HL-60 (cell line): Measurements from ENCODE around the gene ARHGAP26.

Experiments
- TF ChIP-seq, protein P1 (sequence below): IDR thresholded peaks from one replicate; pipeline ENCODE4 v1.5.1; 2011; ENCODE audit warnings: low read length, control low read depth, inconsistent platforms; ENCODE audit not compliant: insufficient read depth
- TF ChIP-seq, protein P2 (sequence below): IDR thresholded peaks from 2 replicates; pipeline ENCODE4 v1.6.1; 2012; ENCODE audit warnings: low read depth; ENCODE audit not compliant: insufficient replicate concordance

DNA sequence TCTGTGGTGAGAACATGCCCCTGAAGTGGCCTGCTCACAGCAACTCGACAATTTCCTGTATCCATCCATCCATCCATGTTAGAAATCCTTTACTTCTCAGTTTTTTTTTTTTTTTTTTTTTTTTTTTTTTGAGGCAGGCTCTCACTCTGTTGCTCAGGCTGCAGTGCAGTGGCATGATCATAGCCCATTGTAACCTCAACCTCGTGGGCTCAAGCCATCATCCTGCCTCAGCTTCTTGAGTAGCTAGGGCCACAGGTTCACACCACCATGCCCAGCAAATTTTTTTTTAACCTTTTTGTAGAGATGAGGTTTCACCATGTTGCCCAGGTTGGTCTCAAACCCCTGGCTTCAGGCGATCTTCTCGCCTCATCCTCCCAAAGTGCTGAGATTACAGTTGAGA is 259.1 kb downstream of the ARHGAP26 start:
- TF ChIP-seq, protein P1, sequence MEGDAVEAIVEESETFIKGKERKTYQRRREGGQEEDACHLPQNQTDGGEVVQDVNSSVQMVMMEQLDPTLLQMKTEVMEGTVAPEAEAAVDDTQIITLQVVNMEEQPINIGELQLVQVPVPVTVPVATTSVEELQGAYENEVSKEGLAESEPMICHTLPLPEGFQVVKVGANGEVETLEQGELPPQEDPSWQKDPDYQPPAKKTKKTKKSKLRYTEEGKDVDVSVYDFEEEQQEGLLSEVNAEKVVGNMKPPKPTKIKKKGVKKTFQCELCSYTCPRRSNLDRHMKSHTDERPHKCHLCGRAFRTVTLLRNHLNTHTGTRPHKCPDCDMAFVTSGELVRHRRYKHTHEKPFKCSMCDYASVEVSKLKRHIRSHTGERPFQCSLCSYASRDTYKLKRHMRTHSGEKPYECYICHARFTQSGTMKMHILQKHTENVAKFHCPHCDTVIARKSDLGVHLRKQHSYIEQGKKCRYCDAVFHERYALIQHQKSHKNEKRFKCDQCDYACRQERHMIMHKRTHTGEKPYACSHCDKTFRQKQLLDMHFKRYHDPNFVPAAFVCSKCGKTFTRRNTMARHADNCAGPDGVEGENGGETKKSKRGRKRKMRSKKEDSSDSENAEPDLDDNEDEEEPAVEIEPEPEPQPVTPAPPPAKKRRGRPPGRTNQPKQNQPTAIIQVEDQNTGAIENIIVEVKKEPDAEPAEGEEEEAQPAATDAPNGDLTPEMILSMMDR, result no peak
- TF ChIP-seq, protein P2, sequence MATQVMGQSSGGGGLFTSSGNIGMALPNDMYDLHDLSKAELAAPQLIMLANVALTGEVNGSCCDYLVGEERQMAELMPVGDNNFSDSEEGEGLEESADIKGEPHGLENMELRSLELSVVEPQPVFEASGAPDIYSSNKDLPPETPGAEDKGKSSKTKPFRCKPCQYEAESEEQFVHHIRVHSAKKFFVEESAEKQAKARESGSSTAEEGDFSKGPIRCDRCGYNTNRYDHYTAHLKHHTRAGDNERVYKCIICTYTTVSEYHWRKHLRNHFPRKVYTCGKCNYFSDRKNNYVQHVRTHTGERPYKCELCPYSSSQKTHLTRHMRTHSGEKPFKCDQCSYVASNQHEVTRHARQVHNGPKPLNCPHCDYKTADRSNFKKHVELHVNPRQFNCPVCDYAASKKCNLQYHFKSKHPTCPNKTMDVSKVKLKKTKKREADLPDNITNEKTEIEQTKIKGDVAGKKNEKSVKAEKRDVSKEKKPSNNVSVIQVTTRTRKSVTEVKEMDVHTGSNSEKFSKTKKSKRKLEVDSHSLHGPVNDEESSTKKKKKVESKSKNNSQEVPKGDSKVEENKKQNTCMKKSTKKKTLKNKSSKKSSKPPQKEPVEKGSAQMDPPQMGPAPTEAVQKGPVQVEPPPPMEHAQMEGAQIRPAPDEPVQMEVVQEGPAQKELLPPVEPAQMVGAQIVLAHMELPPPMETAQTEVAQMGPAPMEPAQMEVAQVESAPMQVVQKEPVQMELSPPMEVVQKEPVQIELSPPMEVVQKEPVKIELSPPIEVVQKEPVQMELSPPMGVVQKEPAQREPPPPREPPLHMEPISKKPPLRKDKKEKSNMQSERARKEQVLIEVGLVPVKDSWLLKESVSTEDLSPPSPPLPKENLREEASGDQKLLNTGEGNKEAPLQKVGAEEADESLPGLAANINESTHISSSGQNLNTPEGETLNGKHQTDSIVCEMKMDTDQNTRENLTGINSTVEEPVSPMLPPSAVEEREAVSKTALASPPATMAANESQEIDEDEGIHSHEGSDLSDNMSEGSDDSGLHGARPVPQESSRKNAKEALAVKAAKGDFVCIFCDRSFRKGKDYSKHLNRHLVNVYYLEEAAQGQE, result no peak
